ENCODE data around the gene ATP1B1. TPM values are rescaled to one million over a fixed set of nuclear protein-coding genes. Genes with fewer than 3 reads are reported as not detected.

The ATP1B1 gene
- total RNA-seq, 1 donor = 37.1 TPM

- H3K4me3 ChIP-seq (ENCODE audit: low read depth, low read length) = no peak overlapping the region
- peak; percentile 76 for DNase-seq (ENCODE audit: low read depth)
- TF ChIP-seq CTCF (IDR thresholded peaks at IDR 0.05; ENCODE audit: insufficient read depth, low read depth, low read length) = no peak
Measured at GRCh38 chr1:169112241-169112640, 5.8 kb downstream of the ATP1B1 start.

- DNase-seq (ENCODE audit: low read depth) = peak; percentile 73
- H3K4me3 ChIP-seq (ENCODE audit: low read depth, low read length) = no peak overlapping the region
- no peak for TF ChIP-seq CTCF (IDR thresholded peaks at IDR 0.05; ENCODE audit: insufficient read depth, low read depth, low read length)
Measured at GRCh38 chr1:169113613-169114119, 7.2 kb downstream of the ATP1B1 start.

GRCh38 chr1:169115891-169116585 is 9.5 kb downstream of the ATP1B1 start:
- no peak overlapping the region for H3K4me3 ChIP-seq (ENCODE audit: low read depth, low read length)
- peak; percentile 33 for DNase-seq (ENCODE audit: low read depth)
- no peak for TF ChIP-seq CTCF (IDR thresholded peaks at IDR 0.05; ENCODE audit: insufficient read depth, low read depth, low read length)

GRCh38 chr1:169117014-169117413 is 10.5 kb downstream of the ATP1B1 start:
- no peak for TF ChIP-seq CTCF (IDR thresholded peaks at IDR 0.05; ENCODE audit: insufficient read depth, low read depth, low read length)
- H3K4me3 ChIP-seq (ENCODE audit: low read depth, low read length) = no peak overlapping the region
- DNase-seq (ENCODE audit: low read depth) = no peak

GRCh38 chr1:169117599-169117998 is 11.1 kb downstream of the ATP1B1 start:
- DNase-seq (ENCODE audit: low read depth) = no peak
- TF ChIP-seq CTCF (IDR thresholded peaks at IDR 0.05; ENCODE audit: insufficient read depth, low read depth, low read length) = no peak
- no peak overlapping the region for H3K4me3 ChIP-seq (ENCODE audit: low read depth, low read length)

GRCh38 chr1:169118227-169118626 is 11.7 kb downstream of the ATP1B1 start:
- no peak overlapping the region for H3K4me3 ChIP-seq (ENCODE audit: low read depth, low read length)
- TF ChIP-seq CTCF (IDR thresholded peaks at IDR 0.05; ENCODE audit: insufficient read depth, low read depth, low read length) = no peak
- no peak for DNase-seq (ENCODE audit: low read depth)

GRCh38 chr1:169119405-169119804 is 12.9 kb downstream of the ATP1B1 start:
- DNase-seq (ENCODE audit: low read depth) = peak; percentile 54
- TF ChIP-seq CTCF (IDR thresholded peaks at IDR 0.05; ENCODE audit: insufficient read depth, low read depth, low read length) = no peak
- H3K4me3 ChIP-seq (ENCODE audit: low read depth, low read length) = no peak overlapping the region

Data from fibroblast of villous mesenchyme (primary cell).